A673 (cell line): ENCODE measurements around the gene DHX29.

Experiments used
- EZH2 ChIP-seq: fragments of 200-600 bp; sonication (generic); IDR thresholded peaks from 2 replicates; pipeline ENCODE4 v1.6.1; 2017; ENCODE audit warnings: borderline replicate concordance, low read depth, mild to moderate bottlenecking, mixed read lengths, antibody characterized with exemption, low read length; ENCODE audit not compliant: poor library complexity, severe bottlenecking
- TF ChIP-seq, protein P1 (sequence below): fragments of 300-800, 200-600 bp; sonication (generic); conservative IDR thresholded peaks from 2 replicates; pipeline ENCODE4 v1.5.1; 2017; ENCODE audit warnings: low read depth, mild to moderate bottlenecking, antibody characterized with exemption, low read length, moderate library complexity, mixed read lengths

GRCh38 chr5:55347786-55348185 lies 40.3 kb upstream of the DHX29 start:
- TF ChIP-seq, protein P1, sequence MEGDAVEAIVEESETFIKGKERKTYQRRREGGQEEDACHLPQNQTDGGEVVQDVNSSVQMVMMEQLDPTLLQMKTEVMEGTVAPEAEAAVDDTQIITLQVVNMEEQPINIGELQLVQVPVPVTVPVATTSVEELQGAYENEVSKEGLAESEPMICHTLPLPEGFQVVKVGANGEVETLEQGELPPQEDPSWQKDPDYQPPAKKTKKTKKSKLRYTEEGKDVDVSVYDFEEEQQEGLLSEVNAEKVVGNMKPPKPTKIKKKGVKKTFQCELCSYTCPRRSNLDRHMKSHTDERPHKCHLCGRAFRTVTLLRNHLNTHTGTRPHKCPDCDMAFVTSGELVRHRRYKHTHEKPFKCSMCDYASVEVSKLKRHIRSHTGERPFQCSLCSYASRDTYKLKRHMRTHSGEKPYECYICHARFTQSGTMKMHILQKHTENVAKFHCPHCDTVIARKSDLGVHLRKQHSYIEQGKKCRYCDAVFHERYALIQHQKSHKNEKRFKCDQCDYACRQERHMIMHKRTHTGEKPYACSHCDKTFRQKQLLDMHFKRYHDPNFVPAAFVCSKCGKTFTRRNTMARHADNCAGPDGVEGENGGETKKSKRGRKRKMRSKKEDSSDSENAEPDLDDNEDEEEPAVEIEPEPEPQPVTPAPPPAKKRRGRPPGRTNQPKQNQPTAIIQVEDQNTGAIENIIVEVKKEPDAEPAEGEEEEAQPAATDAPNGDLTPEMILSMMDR: no peak
- TF ChIP-seq EZH2: no peak
